HG02943 (cell line): ENCODE results near the gene CPT2.

Experiments
- ATAC-seq: cut with Tn5 transposase; IDR thresholded peaks from one replicate; pipeline ENCODE4 v1.9.1; 2021; ENCODE audit warnings: mild to moderate bottlenecking, low read depth, moderate library complexity; ENCODE audit not compliant: unreplicated experiment

Gene CPT2

GRCh38 chr1:53258216-53258615 is 61.6 kb downstream of the CPT2 start:
- no peak for ATAC-seq

GRCh38 chr1:53259932-53260331 is 63.3 kb downstream of the CPT2 start:
- no peak for ATAC-seq

- no peak for ATAC-seq
Measured at GRCh38 chr1:53260631-53261247, 64.1 kb downstream of the CPT2 start.

GRCh38 chr1:53262000-53262399 is 65.4 kb downstream of the CPT2 start:
- no peak for ATAC-seq
